Keratinocyte (primary cell): ENCODE measurements around the gene CSF3R. TPM values are rescaled to one million over a fixed set of nuclear protein-coding genes. Genes with fewer than 3 reads are reported as not detected.

Experiments
- DNase-seq: peaks from one replicate; pipeline ENCODE4 v3.0.0-alpha.2; 2011; ENCODE audit warnings: low read depth, missing footprints, low spot score
- FAIRE-seq: peaks from 2 replicates; lab custom pipeline; 2011; peaks lifted over from hg19 to GRCh38; lab: Jason Lieb, UNC
- H2AFZ ChIP-seq: 2 replicates; pipeline ENCODE4 v1.6.0; 2012; ENCODE audit warnings: low read length, control low read depth, inconsistent platforms; ENCODE audit not compliant: control insufficient read depth
- H3K27ac ChIP-seq: 2 replicates; pipeline ENCODE4 v1.5.1; 2011; ENCODE audit warnings: low read length; ENCODE audit not compliant: control insufficient read depth, insufficient read depth
- H3K27me3 ChIP-seq: 3 replicates; pipeline ENCODE4 v1.6.0; 2011; ENCODE audit warnings: low read length; ENCODE audit not compliant: control insufficient read depth, insufficient read depth; ENCODE audit errors: extremely low read depth
- H3K36me3 ChIP-seq, 2 experiments: 2 replicates in 1 of 2; 3 replicates in 1 of 2; pipeline ENCODE4 v1.5.1; 2011; ENCODE audit warnings: low read length in 2 of 2, mild to moderate bottlenecking in 1 of 2; ENCODE audit not compliant: control insufficient read depth in 2 of 2, insufficient read depth in 2 of 2; ENCODE audit errors: extremely low read depth in 1 of 2
- H3K4me1 ChIP-seq: 3 replicates; pipeline ENCODE4 v1.5.1; 2011; ENCODE audit warnings: low read length; ENCODE audit not compliant: control insufficient read depth, insufficient read depth; ENCODE audit errors: extremely low read depth
- H3K4me2 ChIP-seq: 3 replicates; pipeline ENCODE4 v1.6.0; 2011; ENCODE audit warnings: low read depth, low read length; ENCODE audit not compliant: control insufficient read depth, insufficient read depth; ENCODE audit errors: extremely low read depth
- H3K4me3 ChIP-seq, 3 experiments: fragments of 200-600 bp in 1 of 3; sonication (generic) in 1 of 3; 2 replicates in 2 of 3; 3 replicates in 1 of 3; pipeline ENCODE4 v1.5.1; 2011 to 2016; ENCODE audit warnings: low read length in 3 of 3, mild to moderate bottlenecking in 3 of 3, control low read depth in 2 of 3, inconsistent platforms in 1 of 3, low read depth in 1 of 3, mixed read lengths in 1 of 3, mixed run types in 1 of 3, moderate library complexity in 1 of 3; ENCODE audit not compliant: control insufficient read depth in 2 of 3, insufficient read depth in 2 of 3; ENCODE audit errors: extremely low read depth in 1 of 3
- H3K79me2 ChIP-seq: 2 replicates; pipeline ENCODE4 v1.6.0; 2012; ENCODE audit warnings: low read length; ENCODE audit not compliant: control insufficient read depth, insufficient read depth
- H3K9ac ChIP-seq: 3 replicates; pipeline ENCODE4 v1.6.0; 2011; ENCODE audit warnings: low read length; ENCODE audit not compliant: control insufficient read depth, insufficient read depth; ENCODE audit errors: extremely low read depth
- H3K9me1 ChIP-seq: 3 replicates; pipeline ENCODE4 v1.6.0; 2011; ENCODE audit warnings: low read length; ENCODE audit not compliant: control insufficient read depth, insufficient read depth; ENCODE audit errors: extremely low read depth
- H3K9me3 ChIP-seq: 2 replicates; pipeline ENCODE4 v1.5.1; 2012; ENCODE audit warnings: low read depth, low read length; ENCODE audit not compliant: control insufficient read depth
- H4K20me1 ChIP-seq: 3 replicates; pipeline ENCODE4 v1.6.0; 2011; ENCODE audit warnings: low read length; ENCODE audit not compliant: control insufficient read depth, insufficient read depth; ENCODE audit errors: extremely low read depth
- EZH2 ChIP-seq: IDR thresholded peaks from one replicate; pipeline ENCODE4 v1.6.1; 2012; ENCODE audit warnings: inconsistent platforms, mild to moderate bottlenecking, low read length, moderate library complexity
- dilution Hi-C: fragments of 300-500 bp; cut with MboI; formaldehyde crosslinking; loops from one replicate; pipeline ENCODE4 v1.7.0; 2020; ENCODE audit warnings: low sequenced_read_pairs; ENCODE audit not compliant: extremely low pct_ligation_motif_present
- polyA plus RNA-seq, 5 experiments: library from polyadenylated mRNA; depleted of rRNA in 3 of 5; stranded (reverse) in 3 of 5; stranded (forward) in 1 of 5; unstranded in 1 of 5; fragments of >200 nt; gene quantifications; 1 replicate in 1 of 5; 2 replicates in 3 of 5; 3 replicates in 1 of 5; pipeline versions ENCODE4 v1.2.1 to v1.2.3, GENCODE V29; 2011 to 2012; ENCODE audit warnings: missing spikeins in 2 of 5, low read depth in 1 of 5, low replicate concordance in 1 of 5
- TF ChIP-seq, protein P1 (sequence below), 3 experiments: IDR thresholded peaks in 1 of 3; conservative IDR thresholded peaks in 1 of 3; optimal IDR thresholded peaks in 1 of 3; 2 replicates in 2 of 3; 3 replicates in 1 of 3; pipeline versions ENCODE3 to v1.5.1; 2011; ENCODE audit warnings: low read length in 3 of 3, mild to moderate bottlenecking in 3 of 3, moderate library complexity in 2 of 3, control low read depth in 1 of 3, inconsistent platforms in 1 of 3; ENCODE audit not compliant: insufficient read depth in 2 of 3; ENCODE audit errors: extremely low read depth in 1 of 3

CSF3R gene
- polyA plus RNA-seq, 1 donor (not counting 4 experiments of a cell fraction or from before 2014, with no cell fraction given) = not detected

DNA sequence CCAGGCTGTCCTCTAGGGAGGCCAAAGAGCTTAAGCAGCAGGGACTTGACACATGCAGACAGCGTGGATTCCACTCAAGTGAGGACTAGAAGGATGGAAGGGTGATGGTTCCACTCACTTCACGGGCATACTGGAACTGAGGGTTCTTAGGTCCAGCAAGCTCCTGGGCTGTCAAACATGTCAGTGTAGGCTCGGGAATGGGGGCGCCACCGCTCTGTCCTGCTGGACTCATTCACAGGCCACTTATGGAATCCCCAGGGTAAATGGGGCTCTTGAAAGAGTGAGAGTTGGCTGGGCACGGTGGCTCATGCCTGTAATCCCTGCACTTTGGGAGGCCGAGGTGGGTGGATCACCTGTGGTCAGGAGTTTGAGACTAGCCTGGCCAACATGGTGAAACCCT is 27.7 kb upstream of the CSF3R start:
- no peaks in the 10 kb centered on the region for H3K9me1 ChIP-seq
- TF ChIP-seq, protein P1, sequence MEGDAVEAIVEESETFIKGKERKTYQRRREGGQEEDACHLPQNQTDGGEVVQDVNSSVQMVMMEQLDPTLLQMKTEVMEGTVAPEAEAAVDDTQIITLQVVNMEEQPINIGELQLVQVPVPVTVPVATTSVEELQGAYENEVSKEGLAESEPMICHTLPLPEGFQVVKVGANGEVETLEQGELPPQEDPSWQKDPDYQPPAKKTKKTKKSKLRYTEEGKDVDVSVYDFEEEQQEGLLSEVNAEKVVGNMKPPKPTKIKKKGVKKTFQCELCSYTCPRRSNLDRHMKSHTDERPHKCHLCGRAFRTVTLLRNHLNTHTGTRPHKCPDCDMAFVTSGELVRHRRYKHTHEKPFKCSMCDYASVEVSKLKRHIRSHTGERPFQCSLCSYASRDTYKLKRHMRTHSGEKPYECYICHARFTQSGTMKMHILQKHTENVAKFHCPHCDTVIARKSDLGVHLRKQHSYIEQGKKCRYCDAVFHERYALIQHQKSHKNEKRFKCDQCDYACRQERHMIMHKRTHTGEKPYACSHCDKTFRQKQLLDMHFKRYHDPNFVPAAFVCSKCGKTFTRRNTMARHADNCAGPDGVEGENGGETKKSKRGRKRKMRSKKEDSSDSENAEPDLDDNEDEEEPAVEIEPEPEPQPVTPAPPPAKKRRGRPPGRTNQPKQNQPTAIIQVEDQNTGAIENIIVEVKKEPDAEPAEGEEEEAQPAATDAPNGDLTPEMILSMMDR (optimal IDR thresholded peaks at IDR 0.05 in 1 of 3, IDR thresholded peaks at IDR 0.05 in 1 of 3, conservative IDR thresholded peaks at IDR 0.05 in 1 of 3; ENCODE audit: extremely low read depth in 1 of 3, insufficient read depth in 2 of 3, low read length in 3 of 3) = no peak
- no peak for TF ChIP-seq EZH2
- H2AFZ ChIP-seq = no peak overlapping the region
- H3K27ac ChIP-seq = no peak overlapping the region
- no peak overlapping the region for H3K4me2 ChIP-seq
- peaks cover 8% of the 10 kb centered on the region for H3K4me1 ChIP-seq
- no peak overlapping the region for H3K4me3 ChIP-seq
- no peaks in the 10 kb centered on the region for H4K20me1 ChIP-seq
- no peaks in the 10 kb centered on the region for H3K36me3 ChIP-seq
- DNase-seq = no peak
- H3K79me2 ChIP-seq = no peaks in the 10 kb centered on the region
- H3K27me3 ChIP-seq = no peaks in the 10 kb centered on the region
- no peaks in the 10 kb centered on the region for H3K9me3 ChIP-seq
- FAIRE-seq = no peak
- dilution Hi-C loops = no loop called here
- no peak overlapping the region for H3K9ac ChIP-seq

DNA sequence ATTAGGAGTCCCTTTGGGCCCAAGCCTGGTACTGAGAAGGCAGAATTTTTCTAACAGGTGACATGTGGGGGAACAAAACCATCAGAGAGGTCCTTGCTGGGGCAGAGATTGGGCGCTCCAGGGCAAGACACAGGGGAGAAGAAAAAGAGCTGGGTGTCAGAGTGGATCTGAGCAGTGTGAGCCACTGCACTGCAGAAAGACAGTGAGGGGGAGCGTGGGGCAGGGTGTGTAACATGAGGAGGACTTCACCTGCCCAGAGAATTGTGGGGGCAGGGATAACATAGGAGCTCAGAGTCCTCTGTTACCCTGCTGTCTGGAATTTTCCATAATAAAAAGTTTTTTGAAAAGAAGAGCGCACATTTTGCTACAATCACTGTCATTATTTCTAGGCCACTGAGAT is 25.5 kb upstream of the CSF3R start:
- dilution Hi-C loops = no loop called here
- no peak overlapping the region for H3K9ac ChIP-seq
- no peaks in the 10 kb centered on the region for H3K27me3 ChIP-seq
- H3K79me2 ChIP-seq = no peaks in the 10 kb centered on the region
- no peaks in the 10 kb centered on the region for H3K9me3 ChIP-seq
- no peak overlapping the region for H2AFZ ChIP-seq
- H3K36me3 ChIP-seq = no peaks in the 10 kb centered on the region
- H3K9me1 ChIP-seq = no peaks in the 10 kb centered on the region
- H3K4me3 ChIP-seq = no peak overlapping the region
- FAIRE-seq = no peak
- no peak overlapping the region for H3K4me2 ChIP-seq
- TF ChIP-seq, protein P1 (optimal IDR thresholded peaks at IDR 0.05 in 1 of 3, IDR thresholded peaks at IDR 0.05 in 1 of 3, conservative IDR thresholded peaks at IDR 0.05 in 1 of 3; ENCODE audit: extremely low read depth in 1 of 3, insufficient read depth in 2 of 3, low read length in 3 of 3) = no peak
- TF ChIP-seq EZH2 = no peak
- H4K20me1 ChIP-seq = no peaks in the 10 kb centered on the region
- DNase-seq = no peak
- H3K4me1 ChIP-seq = peaks cover 8% of the 10 kb centered on the region
- H3K27ac ChIP-seq = no peak overlapping the region
